ENCODE data around the gene MYO9B. TPM values are rescaled to one million over a fixed set of nuclear protein-coding genes. Genes with fewer than 3 reads are reported as not detected.

MYO9B gene
- total RNA-seq, 1 experiment from 2014 or later, result 74.6 TPM

- Histone ChIP-seq H3K4me1 (ENCODE audit: control insufficient read depth in 1 of 2, insufficient read depth in 2 of 2, low read length in 2 of 2) (no peaks in the 10 kb centered on the region), H3K9me3 (ENCODE audit: control insufficient read depth in 1 of 2, insufficient read depth in 1 of 2, low read depth in 1 of 2, low read length in 2 of 2) (no peaks in the 10 kb centered on the region), H2AFZ (ENCODE audit: low read depth, low read length, poor library complexity, severe bottlenecking) (no peak overlapping the region), H3K4me2 (ENCODE audit: low read length) (no peak overlapping the region), H3K9ac (ENCODE audit: low read length) (no peak overlapping the region), H3K27me3 (ENCODE audit: insufficient read depth, low read length) (no peaks in the 10 kb centered on the region), H3K9me2 (ENCODE audit: insufficient read depth) (no peaks in the 10 kb centered on the region), H3K27ac (ENCODE audit: low read depth, low read length) (no peak overlapping the region), H3K36me3 (ENCODE audit: control insufficient read depth in 1 of 2, insufficient read depth in 2 of 2, low read length in 2 of 2) (peaks cover 3 to 10% of the 10 kb centered on the region in 2 experiments; a peak in 3 of 4 replicates), H3K4me3 (replicated peaks in 1 of 2; ENCODE audit: low read depth in 1 of 2, low read length in 2 of 2) (no peak overlapping the region), H4K20me1 (ENCODE audit: insufficient read depth) (no peaks in the 10 kb centered on the region), H3K79me2 (ENCODE audit: insufficient read depth, low read length) (no peaks in the 10 kb centered on the region)
- BruUV-seq (replicated peaks), result no TSS peak
- no peak for ATAC-seq
- TF ChIP-seq JUND (IDR thresholded peaks at IDR 0.05), result no peak
- TF ChIP-seq CTCF (IDR thresholded peaks at IDR 0.05 in 2 of 3, conservative IDR thresholded peaks at IDR 0.05 in 1 of 3; ENCODE audit: borderline replicate concordance in 1 of 3, insufficient read depth in 1 of 3, low read depth in 2 of 3, low read length in 2 of 3), result peak in 1 of 3 experiments; percentile 13; a peak in 1 of 6 replicates
- TF ChIP-seq FOSL1 (IDR thresholded peaks at IDR 0.05; ENCODE audit: low read depth), result no peak
- RAD21 ChIA-PET (ENCODE audit: low non-redundant PET in 1 of 2, low total read pairs in 2 of 2, uncharacterized antibody in 2 of 2, unreplicated experiment in 2 of 2), result no interaction called here
- DNase-seq (ENCODE audit: low read depth, low spot score), result no peak
- CTCF ChIA-PET, result no interaction called here
- intact Hi-C loops (cut with micrococcal nuclease), result no loop called here
- POLR2A ChIA-PET, result no interaction called here
Observed at GRCh38 chr19:17183271-17183761, 107.7 kb downstream of the MYO9B start.

- TSS peak; percentile 45 for BruUV-seq (replicated peaks)
- DNase-seq (ENCODE audit: low read depth, low spot score) (no peak), ATAC-seq (no peak)
- H3K79me2 ChIP-seq (ENCODE audit: insufficient read depth, low read length), result no peaks in the 10 kb centered on the region
- H3K4me1 ChIP-seq (ENCODE audit: control insufficient read depth in 1 of 2, insufficient read depth in 2 of 2, low read length in 2 of 2), result no peaks in the 10 kb centered on the region
- intact Hi-C loops (cut with micrococcal nuclease), result no loop called here
- RAD21 ChIA-PET (ENCODE audit: low non-redundant PET in 1 of 2, low total read pairs in 2 of 2, uncharacterized antibody in 2 of 2, unreplicated experiment in 2 of 2), result no interaction called here
- H3K27ac ChIP-seq (ENCODE audit: low read depth, low read length), result no peak overlapping the region
- no peak overlapping the region for H3K9ac ChIP-seq (ENCODE audit: low read length)
- H2AFZ ChIP-seq (ENCODE audit: low read depth, low read length, poor library complexity, severe bottlenecking), result no peak overlapping the region
- H3K4me3 ChIP-seq (replicated peaks in 1 of 2; ENCODE audit: low read depth in 1 of 2, low read length in 2 of 2), result no peak overlapping the region
- no peaks in the 10 kb centered on the region for H4K20me1 ChIP-seq (ENCODE audit: insufficient read depth)
- CTCF ChIA-PET, result no interaction called here
- no peaks in the 10 kb centered on the region for H3K9me3 ChIP-seq (ENCODE audit: control insufficient read depth in 1 of 2, insufficient read depth in 1 of 2, low read depth in 1 of 2, low read length in 2 of 2)
- peaks cover 0 to 8% of the 10 kb centered on the region in 2 experiments; a peak in 3 of 4 replicates for H3K36me3 ChIP-seq (ENCODE audit: control insufficient read depth in 1 of 2, insufficient read depth in 2 of 2, low read length in 2 of 2)
- no peak overlapping the region for H3K4me2 ChIP-seq (ENCODE audit: low read length)
- H3K9me2 ChIP-seq (ENCODE audit: insufficient read depth), result no peaks in the 10 kb centered on the region
- no peaks in the 10 kb centered on the region for H3K27me3 ChIP-seq (ENCODE audit: insufficient read depth, low read length)
- POLR2A ChIA-PET, result no interaction called here
- no peak for TF ChIP-seq MAX (IDR thresholded peaks at IDR 0.05)
- no peak for TF ChIP-seq POLR2AphosphoS5 (IDR thresholded peaks at IDR 0.05; ENCODE audit: low read depth, low read length)
- no peak for TF ChIP-seq EZH2phosphoT487 (IDR thresholded peaks at IDR 0.05; ENCODE audit: borderline replicate concordance)
- TF ChIP-seq CBX3 (IDR thresholded peaks at IDR 0.05; ENCODE audit: low read depth), result no peak
- TF ChIP-seq ZBTB33 (IDR thresholded peaks at IDR 0.05; ENCODE audit: extremely low read depth, insufficient replicate concordance, low read length), result no peak
- no peak for TF ChIP-seq SP1 (IDR thresholded peaks at IDR 0.05; ENCODE audit: low read depth)
- no peak for TF ChIP-seq EZH2 (IDR thresholded peaks at IDR 0.05)
- no peak for TF ChIP-seq SRF (IDR thresholded peaks at IDR 0.05; ENCODE audit: low read depth)
- TF ChIP-seq REST (IDR thresholded peaks at IDR 0.05; ENCODE audit: low read depth), result no peak
Observed at GRCh38 chr19:17183858-17184321, 108.3 kb downstream of the MYO9B start.

Measured in HCT116 (cell line).